OCI-M2 (cell line): Measurements from ENCODE around the gene ADRM1.

Source experiments
- DNase-seq: peaks from one replicate; lab custom pipeline; 2025; ENCODE audit not compliant: unreplicated experiment; lab: John Stamatoyannopoulos, UW

The ADRM1 gene, protein sequence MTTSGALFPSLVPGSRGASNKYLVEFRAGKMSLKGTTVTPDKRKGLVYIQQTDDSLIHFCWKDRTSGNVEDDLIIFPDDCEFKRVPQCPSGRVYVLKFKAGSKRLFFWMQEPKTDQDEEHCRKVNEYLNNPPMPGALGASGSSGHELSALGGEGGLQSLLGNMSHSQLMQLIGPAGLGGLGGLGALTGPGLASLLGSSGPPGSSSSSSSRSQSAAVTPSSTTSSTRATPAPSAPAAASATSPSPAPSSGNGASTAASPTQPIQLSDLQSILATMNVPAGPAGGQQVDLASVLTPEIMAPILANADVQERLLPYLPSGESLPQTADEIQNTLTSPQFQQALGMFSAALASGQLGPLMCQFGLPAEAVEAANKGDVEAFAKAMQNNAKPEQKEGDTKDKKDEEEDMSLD

DNA sequence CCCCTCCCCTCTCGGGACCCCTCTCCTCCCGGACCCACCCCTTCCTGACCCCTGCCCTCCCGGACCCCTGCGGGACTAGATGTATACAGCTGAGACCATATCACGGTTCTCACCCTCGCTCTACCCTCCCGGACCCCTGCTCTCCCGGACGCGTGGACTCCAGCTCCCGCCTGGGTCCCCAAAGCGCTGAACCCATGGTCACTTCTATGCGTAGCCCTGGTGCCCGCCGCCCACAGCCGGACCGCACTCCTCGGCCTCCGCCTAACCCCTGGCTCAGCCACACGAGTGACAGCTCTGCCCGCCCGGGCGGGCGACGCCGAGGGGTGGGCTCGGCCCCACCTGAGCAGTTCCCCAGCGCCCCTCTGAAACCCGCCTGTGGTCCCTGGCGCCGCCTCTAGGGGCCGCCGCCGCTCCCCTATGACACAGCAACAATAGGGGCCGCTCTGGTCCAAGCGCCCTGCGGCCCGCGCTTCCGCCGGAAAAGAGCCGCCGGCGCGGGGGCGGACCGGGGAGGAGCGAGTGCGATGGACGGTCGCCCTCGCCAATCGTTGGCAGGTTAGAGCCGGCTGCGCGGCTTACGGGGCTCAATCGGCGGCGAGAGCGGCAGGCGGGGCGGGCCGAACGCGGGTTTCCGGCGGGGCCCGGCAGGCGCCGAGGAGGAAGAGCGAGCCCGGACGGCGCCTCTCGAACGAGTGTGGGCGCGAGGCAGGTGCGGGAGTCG lies at the start of gene ADRM1:
Gene ADRM1, plus strand, starts transcription at position 657 of the 721 bp plus-strand sequence. CDS start 572 bp downstream, outside the sequence.
- peak; percentile 89 for DNase-seq

DNA sequence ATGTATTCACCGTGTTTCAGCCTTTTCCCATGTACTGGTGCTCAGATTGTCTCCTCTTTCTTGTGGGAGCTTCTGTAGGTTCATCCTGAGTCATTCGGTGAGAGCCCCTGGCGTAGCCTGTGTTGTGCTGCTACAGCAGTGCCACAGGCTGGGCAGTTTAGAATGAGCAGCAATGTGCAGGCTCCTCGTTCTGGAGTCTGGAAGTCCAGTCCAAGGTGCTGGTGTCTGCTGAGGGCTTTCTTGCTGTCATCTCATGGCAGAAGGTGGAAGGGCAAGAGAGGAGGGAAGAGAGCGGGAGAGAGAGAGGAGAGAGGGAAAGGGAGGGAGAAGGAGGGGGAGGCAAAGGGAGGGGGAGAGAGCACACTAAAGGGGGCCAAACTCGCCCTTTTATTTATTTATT lies 49.4 kb upstream of the ADRM1 start:
- no peak for DNase-seq

DNA sequence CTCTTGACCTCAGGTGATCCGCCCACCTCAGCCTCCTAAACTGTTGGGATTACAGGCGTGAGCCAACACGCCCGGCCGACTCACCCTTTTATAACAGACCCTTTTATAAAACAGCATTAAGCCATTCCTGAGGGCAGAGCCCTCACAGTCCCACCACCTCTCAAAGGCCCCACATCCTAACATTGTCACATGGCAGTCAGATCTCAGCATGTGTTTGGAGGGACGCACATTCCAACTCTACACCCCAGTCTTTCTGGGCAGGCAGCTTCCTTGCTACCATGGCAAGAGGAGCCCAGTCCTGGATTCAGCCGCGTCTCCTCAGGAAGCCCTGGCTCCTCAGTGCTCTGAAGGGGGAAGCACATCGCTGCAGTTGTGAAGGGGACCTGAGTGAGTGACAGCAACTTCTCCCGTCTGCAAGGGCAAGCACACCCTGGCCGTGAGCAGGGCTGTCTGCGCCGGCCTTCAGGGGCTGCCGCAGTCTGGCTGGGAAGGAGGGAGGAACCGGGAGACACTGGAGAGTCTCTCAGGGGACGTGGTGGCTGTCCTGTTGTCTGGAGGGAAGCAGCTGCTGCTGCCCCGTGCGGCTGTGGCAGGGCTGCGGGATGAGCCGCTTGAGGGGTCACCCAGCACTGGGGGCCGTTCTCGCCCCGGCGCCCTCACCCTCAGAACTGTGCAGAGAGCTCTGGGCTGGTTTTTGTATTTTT lies 48.6 kb upstream of the ADRM1 start:
- no peak for DNase-seq

DNA sequence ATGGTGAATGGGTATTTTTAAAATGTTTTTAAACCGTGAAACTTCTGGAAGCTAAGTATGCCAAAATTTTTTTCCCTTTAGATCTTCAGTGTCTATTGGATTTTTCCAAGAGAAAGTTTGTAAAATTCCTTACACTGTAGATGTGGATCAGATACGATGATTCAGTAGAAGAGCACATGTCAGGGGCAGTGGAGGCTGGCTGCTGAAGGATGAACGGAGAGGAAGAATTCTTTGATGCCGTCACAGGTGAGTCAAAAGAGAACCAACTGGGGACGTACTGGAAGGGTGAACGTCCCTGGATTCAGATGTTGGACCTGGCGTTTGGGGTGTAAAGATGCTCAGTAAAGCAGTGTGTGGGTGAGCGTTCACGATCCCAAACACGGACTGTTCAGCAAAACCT lies 46.8 kb upstream of the ADRM1 start:
- DNase-seq = no peak

DNA sequence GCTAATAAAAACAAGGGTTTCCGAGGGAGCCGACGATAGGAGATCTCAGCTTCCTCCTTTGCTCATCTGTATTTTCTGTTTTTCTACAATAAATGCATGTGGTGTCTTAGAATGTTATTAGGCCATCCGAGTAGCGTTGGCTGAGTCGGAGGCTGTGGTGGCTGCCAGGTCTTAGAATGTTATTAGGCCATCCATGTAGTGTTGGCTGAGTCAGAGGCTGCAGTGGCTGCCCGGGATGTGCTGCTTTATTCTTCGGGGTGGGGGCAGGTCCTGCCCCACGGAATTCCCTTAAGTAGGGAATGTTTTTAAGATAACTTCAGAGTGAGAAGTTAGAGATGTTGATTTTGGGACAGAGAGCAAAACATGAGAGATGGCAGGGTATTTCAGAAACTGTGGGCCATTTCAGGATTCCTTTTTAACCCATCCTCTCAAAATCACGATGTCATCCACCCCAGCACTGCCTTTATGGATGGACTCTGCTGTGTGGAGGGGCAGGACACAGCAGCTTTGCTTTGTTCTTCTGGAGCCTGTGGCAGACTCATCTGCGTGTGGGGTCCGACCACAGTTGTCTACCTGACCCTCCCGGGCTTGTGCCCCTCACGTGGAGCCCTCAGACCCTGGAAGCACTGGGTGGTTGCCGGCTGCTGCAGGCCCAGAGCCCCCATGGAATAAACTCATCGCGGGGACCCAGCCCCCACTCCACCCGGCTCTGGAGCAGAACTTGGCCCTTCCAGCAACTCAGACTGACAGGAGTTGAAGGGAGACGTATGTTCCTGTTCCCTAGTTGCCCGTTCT lies 44.1 kb upstream of the ADRM1 start:
- DNase-seq = no peak

DNA sequence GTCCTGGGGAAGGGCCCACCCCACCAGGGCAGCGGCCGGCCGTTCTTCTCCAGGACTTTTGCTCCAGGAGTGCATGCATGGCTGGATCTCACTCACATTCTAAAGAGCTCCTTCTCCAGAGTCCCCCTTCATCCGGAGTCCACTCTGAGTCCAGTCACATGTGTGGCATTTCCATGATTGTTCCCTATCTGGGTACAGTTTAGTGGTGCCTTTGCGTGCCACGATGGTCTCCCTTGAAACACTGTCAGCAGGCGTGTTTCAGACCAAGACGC lies 43.6 kb upstream of the ADRM1 start:
- DNase-seq = no peak

DNA sequence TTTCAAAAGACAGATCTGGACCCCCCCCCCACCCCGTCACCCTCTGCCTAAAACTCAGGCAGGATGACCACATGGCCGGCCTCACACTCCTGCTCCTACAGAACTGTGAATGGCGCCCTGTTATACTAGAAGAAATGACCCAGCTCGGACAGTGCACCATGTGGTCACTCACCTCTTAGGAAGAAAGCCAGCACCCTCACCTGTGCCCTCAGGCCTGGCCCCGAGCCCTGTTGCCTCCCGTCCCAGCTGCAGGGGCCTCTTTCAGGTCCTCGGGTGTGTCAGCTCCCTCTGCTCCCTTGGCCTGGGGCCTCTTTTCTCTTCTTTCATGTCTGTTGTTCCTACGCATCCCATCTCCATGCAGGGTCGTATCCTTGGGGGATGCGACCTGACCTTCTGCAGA lies 40.7 kb upstream of the ADRM1 start:
- no peak for DNase-seq

DNA sequence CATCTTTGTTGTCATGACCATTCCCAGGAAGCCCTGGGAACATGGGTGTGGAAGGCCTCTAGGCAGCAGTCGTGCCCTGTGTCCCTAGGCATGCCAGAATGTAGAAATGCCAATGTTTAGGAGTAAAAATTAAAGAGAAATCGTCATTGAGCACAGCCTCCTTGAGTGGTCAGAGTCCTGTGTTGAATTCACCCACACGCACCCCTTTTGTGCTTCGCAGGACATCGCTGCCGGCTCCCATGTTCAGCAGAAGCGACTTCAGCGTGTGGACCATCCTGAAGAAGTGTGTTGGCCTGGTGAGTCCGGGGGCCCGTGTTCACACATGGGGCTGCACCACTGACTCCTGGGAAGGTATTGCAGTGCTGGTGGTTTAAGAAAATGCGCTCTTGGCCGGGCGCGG lies 39.4 kb upstream of the ADRM1 start:
- no peak for DNase-seq

DNA sequence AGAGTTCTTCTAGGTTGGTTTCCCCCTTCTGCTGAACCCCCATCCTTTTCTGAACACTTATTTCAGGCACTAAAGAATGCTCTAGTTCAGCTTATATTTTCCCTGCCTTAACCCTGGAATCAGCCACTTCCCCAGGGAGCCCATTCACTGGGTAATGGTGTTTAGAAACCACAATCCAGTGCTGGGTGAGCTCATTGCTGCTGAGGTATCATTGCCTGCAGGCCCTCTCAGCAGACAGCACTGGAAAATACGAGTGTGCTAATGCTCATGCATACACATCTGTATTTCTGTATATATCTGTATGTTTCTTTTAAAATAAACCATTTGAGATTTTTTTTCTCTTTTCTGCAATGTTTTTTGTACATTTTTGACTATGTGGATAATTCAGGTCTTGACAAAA lies 37.4 kb upstream of the ADRM1 start:
- no peak for DNase-seq

DNA sequence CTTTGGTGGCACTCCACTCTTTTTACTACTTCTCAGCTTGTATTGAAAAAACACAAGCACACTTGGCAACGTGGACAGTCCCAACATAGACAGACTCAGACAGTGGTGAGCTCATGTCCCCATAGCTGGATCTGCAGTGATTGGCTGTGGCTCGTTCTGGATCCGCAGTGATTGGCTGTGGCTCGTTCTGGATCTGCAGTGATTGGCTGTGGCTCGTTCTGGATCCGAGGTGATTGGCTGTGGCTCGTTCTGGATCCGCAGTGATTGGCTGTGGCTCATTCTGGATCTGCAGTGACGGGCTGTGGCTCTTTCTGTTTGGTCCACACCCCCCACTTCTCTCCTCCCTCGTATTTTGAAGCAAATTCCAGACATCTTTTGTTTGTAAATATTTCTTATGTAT lies 36.5 kb upstream of the ADRM1 start:
- no peak for DNase-seq

DNA sequence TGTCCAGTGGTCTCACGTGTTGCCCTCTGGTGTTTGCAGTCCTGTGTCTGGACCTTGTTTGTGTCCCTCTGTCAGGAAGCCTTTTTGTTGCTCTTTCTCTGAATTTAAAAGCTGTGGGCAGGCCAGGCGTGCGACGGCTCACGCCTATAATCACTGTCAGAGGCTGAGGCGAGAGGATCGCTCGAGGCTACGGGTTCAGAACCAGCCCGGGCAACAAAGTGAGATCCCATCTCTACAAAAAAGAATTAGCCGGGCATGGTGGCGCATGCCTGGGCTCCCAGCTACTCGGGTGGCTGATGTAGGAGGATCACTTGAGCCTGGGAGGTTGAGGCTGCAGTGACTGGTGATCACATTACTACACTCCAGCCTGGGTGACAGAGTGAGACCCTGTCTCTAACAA lies 35.9 kb upstream of the ADRM1 start:
- no peak for DNase-seq

DNA sequence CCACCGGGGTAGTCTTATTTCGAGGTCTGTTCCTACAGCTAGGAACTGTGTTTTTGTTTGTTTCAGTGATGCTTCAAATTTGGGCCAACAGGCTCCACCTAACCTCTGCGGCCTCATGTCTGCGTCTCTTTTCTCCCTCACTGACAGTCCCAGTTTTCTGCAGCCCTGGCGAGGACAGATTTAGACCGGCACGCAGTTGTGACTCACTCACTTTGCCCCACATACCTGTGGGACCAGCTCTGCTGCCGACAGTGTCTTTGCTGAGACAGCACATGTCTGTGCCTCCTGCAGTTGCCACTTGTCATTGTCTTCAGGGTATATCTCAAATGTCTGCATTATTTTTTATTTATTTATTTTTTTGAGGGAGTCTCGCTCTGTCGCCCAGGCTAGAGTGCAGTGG lies 35.3 kb upstream of the ADRM1 start:
- no peak for DNase-seq

DNA sequence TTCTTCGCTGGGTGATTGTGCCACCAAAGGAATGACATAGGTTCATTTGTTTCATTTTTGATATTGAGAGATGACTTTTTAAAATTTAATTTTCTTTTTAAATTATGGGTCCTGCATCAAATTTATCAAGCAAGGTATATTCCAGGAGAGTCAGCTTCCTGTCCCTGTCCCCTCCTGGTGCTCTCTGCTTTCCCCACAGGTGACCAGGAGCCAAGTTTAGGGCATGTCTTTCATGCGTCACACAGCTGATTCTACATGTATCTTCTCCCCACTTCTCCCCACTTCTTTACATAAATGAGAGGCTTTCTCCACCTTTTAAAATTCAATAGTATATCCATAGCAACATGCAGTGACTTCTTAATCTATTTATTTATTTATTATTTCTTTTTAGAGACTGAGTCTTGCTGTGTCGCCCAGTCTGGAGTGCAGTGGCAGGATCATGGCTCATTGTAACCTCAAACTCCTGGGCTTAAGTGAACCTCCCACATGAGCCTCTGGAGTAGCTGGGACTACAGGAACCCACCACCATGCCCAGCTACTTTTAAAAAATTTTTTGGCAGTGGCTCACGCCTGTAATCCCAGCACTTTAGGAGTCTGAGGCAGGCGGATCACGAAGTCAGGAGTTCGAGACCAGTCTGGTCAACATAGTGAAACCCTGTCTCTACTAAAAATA lies 34.4 kb upstream of the ADRM1 start:
- DNase-seq = no peak

DNA sequence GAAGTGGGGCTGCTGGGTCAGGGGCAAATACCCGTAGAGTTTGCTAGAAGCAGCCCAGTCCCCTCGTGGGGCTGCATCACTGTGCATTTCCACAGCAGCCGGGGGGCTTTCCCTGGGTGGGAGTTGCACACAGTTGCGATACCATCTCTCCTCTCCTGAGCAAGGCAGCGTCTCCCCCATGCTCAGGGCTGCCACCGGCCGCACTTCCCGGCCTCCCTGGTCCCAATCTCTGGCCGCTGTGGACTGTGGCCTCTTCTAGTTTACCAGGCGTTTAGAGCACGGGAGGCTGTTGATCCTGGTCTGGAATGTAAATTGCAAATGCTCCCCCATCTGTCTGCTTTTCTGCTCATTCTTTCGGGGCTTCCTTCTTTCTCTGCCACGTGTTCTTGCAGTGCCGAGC lies 33.4 kb upstream of the ADRM1 start:
- no peak for DNase-seq

DNA sequence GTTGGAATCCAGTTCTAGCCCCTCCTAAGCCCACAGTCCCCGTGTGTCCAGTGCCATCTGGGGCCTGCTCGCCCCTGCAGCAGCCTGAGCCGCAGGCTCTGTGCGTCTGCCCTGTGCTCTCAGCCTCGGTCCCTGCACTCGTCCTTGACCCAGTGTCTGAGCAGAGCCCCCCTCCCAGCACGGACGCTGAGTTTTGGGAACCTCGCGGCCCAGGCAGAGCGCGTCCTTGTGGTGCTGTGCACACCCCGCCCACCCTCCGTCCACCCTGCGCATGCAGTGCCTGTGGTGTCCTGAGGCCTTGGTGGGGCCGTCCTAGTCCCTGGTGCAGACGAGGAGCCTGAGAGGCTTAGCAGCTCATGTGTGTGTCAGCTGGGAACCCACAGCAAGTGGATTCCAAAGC lies 32.9 kb upstream of the ADRM1 start:
- DNase-seq = no peak

DNA sequence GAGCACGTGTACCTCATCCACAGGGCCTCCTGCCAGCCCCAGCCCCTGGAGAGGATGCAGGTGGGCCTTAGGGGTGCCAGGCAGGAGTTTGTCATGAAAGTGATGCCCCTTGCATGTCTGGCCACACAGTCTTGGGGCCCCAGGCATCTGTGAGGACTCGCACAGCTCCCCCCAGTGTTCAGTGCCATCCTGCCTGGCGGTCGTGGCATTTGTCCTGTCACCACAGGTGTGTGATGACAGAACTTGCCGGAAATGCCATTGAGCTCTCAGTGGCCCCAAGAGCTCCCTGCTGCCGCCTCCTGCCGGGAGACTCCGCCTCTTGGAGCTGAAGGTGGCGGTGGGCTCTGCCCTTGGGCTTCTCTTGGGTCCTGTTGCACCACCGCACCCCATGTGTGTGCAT lies 30.6 kb upstream of the ADRM1 start:
- no peak for DNase-seq

DNA sequence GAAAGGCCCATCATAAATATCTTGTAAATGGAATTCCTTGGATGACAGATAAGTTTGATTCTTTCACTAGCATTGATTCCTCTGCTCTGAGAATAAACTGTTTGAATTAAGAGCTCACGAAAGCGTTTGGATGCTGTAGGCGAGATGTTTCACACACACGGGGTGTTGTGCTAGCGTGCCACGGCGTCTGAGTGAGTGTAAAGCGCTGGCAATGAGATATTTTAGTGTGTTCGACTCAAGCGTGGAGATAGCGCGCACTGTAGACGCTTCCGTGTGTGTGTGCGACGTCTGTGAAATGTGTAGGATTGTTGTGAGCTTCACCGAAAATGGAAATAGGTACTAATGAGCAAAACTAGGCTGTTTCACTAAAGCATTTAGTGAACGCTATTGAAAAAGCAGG lies 29.4 kb upstream of the ADRM1 start:
- DNase-seq = no peak

DNA sequence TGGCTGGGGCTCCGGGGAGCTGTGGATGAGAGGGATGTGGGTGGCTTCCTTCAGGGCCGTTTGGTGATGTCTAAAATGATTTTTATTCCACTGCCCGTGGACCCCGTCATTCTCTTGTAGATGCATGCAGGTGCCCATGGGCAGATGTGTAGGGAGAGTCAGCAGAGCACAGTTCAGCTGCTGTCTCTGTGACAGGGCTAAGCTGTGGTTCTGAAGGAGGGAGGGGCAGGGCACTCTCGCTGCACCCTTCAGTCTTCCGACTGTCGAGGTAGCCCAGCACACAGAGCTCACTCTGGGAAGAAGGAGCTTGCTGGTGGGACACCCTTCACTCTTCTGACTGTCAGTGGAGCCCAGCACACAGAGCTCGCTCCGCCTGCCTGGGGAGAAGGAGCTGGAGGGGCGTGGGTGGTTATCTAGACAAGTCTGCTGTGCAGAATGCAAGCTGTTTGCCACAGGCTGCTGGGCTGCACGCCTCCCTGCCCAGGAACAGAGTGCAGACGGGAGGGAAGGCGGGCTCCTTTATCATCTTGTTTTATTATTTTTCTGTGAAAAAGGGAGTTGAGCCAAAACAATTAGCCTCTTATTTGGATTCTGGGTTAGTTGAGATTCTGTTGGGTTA lies 28.4 kb upstream of the ADRM1 start:
- peak; percentile 42 for DNase-seq

DNA sequence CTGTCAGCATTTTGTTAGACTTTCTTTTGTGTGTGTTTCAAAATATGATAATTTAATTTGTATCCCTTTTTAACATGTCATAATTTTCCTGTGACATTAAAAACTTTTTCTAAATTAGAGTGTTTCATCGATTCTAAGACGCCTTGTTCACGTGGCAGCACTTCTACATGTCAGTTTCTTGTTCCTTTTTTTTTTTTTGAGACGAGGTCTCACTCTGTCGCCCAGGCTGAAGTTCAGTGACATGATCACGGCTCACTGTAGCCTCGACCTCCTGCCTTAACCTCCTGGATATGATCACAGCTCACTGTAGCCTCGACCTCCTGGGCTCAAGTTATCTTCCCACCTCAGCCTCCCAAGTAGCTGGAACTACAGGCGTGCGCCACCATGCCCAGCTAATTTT lies 27.6 kb upstream of the ADRM1 start:
- DNase-seq = no peak

DNA sequence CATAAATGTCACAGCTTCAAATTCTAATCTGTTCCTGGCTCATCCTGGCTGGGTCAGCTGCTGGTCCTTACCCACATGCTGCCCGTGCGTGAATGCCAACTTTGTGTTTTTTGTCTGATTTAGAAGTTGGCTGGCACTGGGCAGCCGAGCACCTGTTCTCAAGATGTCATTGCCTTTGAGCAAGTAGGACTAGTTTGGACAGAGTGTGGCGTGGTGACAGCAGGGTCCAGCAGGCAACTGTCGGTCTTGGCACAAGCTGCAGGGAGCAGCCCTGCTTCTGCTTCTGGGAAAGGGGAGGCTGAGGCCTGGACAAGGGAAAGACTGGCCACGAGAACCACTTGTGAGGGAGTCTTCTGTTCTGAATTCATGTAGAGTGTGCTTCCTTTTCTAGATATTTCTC lies 26.4 kb upstream of the ADRM1 start:
- no peak for DNase-seq
